Fibroblast of lung (primary cell): ENCODE results near the gene MPL. TPM values are rescaled to one million over a fixed set of nuclear protein-coding genes. Genes with fewer than 3 reads are reported as not detected.

Experiments
- DNase-seq, 2 donors: peaks; one replicate each; pipeline versions ENCODE4 v3.0.0 to v3.0.0-alpha.2; 2010; ENCODE audit warnings: low read depth in 2 of 2
- H2AFZ ChIP-seq: 2 replicates; pipeline ENCODE4 v1.5.1; 2012; ENCODE audit warnings: low read length, control low read depth, inconsistent platforms
- H3K27ac ChIP-seq: 2 replicates; pipeline ENCODE4 v1.5.1; 2011; ENCODE audit warnings: low read length, control low read depth; ENCODE audit not compliant: insufficient read depth
- H3K27me3 ChIP-seq: 2 replicates; pipeline ENCODE4 v1.5.1; 2011; ENCODE audit warnings: mild to moderate bottlenecking, low read length; ENCODE audit not compliant: control insufficient read depth, insufficient read depth
- H3K36me3 ChIP-seq: 2 replicates; pipeline ENCODE4 v1.5.1; 2011; ENCODE audit warnings: low read length; ENCODE audit not compliant: control insufficient read depth, insufficient read depth
- H3K4me1 ChIP-seq: 2 replicates; pipeline ENCODE4 v1.5.1; 2011; ENCODE audit warnings: low read length; ENCODE audit not compliant: control insufficient read depth, insufficient read depth; ENCODE audit errors: extremely low read depth
- H3K4me2 ChIP-seq: 2 replicates; pipeline ENCODE4 v1.5.1; 2011; ENCODE audit warnings: low read length, control low read depth; ENCODE audit not compliant: insufficient read depth; ENCODE audit errors: extremely low read depth
- H3K4me3 ChIP-seq, 4 experiments: fragments of 200-600 bp in 1 of 4; sonication (generic) in 1 of 4; replicated peaks in 1 of 4; 2 replicates each; pipeline ENCODE4 v1.5.1; 2011 to 2016; ENCODE audit warnings: low read length in 4 of 4, low read depth in 3 of 4, mild to moderate bottlenecking in 3 of 4, control low read depth in 2 of 4, inconsistent platforms in 1 of 4, mixed read lengths in 1 of 4; ENCODE audit not compliant: insufficient read depth in 1 of 4; ENCODE audit errors: control extremely low read depth in 1 of 4
- H3K79me2 ChIP-seq: 2 replicates; pipeline ENCODE4 v1.5.1; 2012; ENCODE audit warnings: mild to moderate bottlenecking, low read length, inconsistent platforms; ENCODE audit not compliant: control insufficient read depth, insufficient read depth
- H3K9ac ChIP-seq: 2 replicates; pipeline ENCODE4 v1.5.1; 2011; ENCODE audit warnings: mild to moderate bottlenecking, low read length, control low read depth; ENCODE audit not compliant: insufficient read depth
- H3K9me3 ChIP-seq: 2 replicates; pipeline ENCODE4 v1.5.1; 2012; ENCODE audit warnings: low read depth, low read length; ENCODE audit not compliant: control insufficient read depth, insufficient read depth
- H4K20me1 ChIP-seq: 2 replicates; pipeline ENCODE4 v1.5.1; 2011; ENCODE audit warnings: low read length; ENCODE audit not compliant: control insufficient read depth, insufficient read depth; ENCODE audit errors: extremely low read depth
- CTCF ChIP-seq, 2 donors: IDR thresholded peaks in 1 of 2; conservative IDR thresholded peaks in 1 of 2; 1 replicate in 1 of 2; 2 replicates in 1 of 2; pipeline ENCODE4 v1.5.1; 2011 to 2012; ENCODE audit warnings: low read length in 2 of 2, control low read depth in 1 of 2, inconsistent platforms in 1 of 2, low read depth in 1 of 2, mild to moderate bottlenecking in 1 of 2
- EZH2 ChIP-seq: IDR thresholded peaks from 2 replicates; pipeline ENCODE4 v1.5.1; 2012; ENCODE audit warnings: low read length, control low read depth, mild to moderate bottlenecking; ENCODE audit errors: missing control alignments
- polyA plus RNA-seq, 2 donors: library from polyadenylated mRNA; depleted of rRNA in 1 of 2; stranded (reverse) in 1 of 2; unstranded in 1 of 2; fragments of >200 nt; gene quantifications; 2 replicates each; pipeline ENCODE4 v1.2.1, GENCODE V29; 2011 to 2012; ENCODE audit warnings: missing spikeins in 1 of 2
- total RNA-seq: library from RNA; depleted of rRNA; stranded (reverse); fragments of >200 nt; gene quantifications from 2 replicates; pipeline ENCODE4 v1.2.1, GENCODE V29; 2014

MPL gene
- total and polyA plus RNA-seq, 2 donors (not counting 1 experiment from before 2014, with no cell fraction given): not detected

- no peaks in the 10 kb centered on the region for H3K4me1 ChIP-seq
- no peak overlapping the region for H3K4me3 ChIP-seq
- peaks cover under 1% of the 10 kb centered on the region for H3K79me2 ChIP-seq
- H2AFZ ChIP-seq: no peak overlapping the region
- H3K9ac ChIP-seq: no peak overlapping the region
- DNase-seq: no peak
- no peak for TF ChIP-seq EZH2
- no peak for TF ChIP-seq CTCF (conservative IDR thresholded peaks at IDR 0.05 in 1 of 2, IDR thresholded peaks at IDR 0.05 in 1 of 2; ENCODE audit: low read depth in 1 of 2, low read length in 2 of 2)
- H3K4me2 ChIP-seq: no peak overlapping the region
- no peaks in the 10 kb centered on the region for H3K9me3 ChIP-seq
- H3K36me3 ChIP-seq: peaks cover 24% of the 10 kb centered on the region
- no peak overlapping the region for H3K27ac ChIP-seq
- no peaks in the 10 kb centered on the region for H4K20me1 ChIP-seq
- H3K27me3 ChIP-seq: no peaks in the 10 kb centered on the region
These were observed 44.0 kb downstream of the MPL start for GRCh38 chr1:43381612-43382011.

- Histone ChIP-seq H3K79me2 (peaks cover 5% of the 10 kb centered on the region), H2AFZ (no peak overlapping the region), H4K20me1 (no peaks in the 10 kb centered on the region), H3K9ac (no peak overlapping the region), H3K27me3 (no peaks in the 10 kb centered on the region), H3K27ac (no peak overlapping the region), H3K4me3 (no peak overlapping the region), H3K9me3 (no peaks in the 10 kb centered on the region), H3K36me3 (peaks cover 26% of the 10 kb centered on the region), H3K4me1 (no peaks in the 10 kb centered on the region), H3K4me2 (no peak overlapping the region)
- DNase-seq: peak in 1 of 2 donors; percentile 46
- TF ChIP-seq CTCF (conservative IDR thresholded peaks at IDR 0.05 in 1 of 2, IDR thresholded peaks at IDR 0.05 in 1 of 2; ENCODE audit: low read depth in 1 of 2, low read length in 2 of 2) (no peak), EZH2 (no peak)
These were observed 44.6 kb downstream of the MPL start for GRCh38 chr1:43382027-43382779.

- no peak for DNase-seq
- no peak overlapping the region for H3K9ac ChIP-seq
- H2AFZ ChIP-seq: no peak overlapping the region
- no peak overlapping the region for H3K4me2 ChIP-seq
- H3K4me1 ChIP-seq: peaks cover 4% of the 10 kb centered on the region
- no peaks in the 10 kb centered on the region for H4K20me1 ChIP-seq
- TF ChIP-seq CTCF (conservative IDR thresholded peaks at IDR 0.05 in 1 of 2, IDR thresholded peaks at IDR 0.05 in 1 of 2; ENCODE audit: low read depth in 1 of 2, low read length in 2 of 2) (no peak), EZH2 (no peak)
- no peak overlapping the region for H3K27ac ChIP-seq
- H3K79me2 ChIP-seq: peaks cover 17% of the 10 kb centered on the region
- H3K27me3 ChIP-seq: no peaks in the 10 kb centered on the region
- H3K4me3 ChIP-seq: no peak overlapping the region
- no peaks in the 10 kb centered on the region for H3K9me3 ChIP-seq
- H3K36me3 ChIP-seq: peaks cover 26% of the 10 kb centered on the region
These were observed 45.8 kb downstream of the MPL start for GRCh38 chr1:43383449-43383848.
